HepG2 (cell line): Measurements from ENCODE around the gene FASTKD1. TPM values are rescaled to one million over a fixed set of nuclear protein-coding genes. Genes with fewer than 3 reads are reported as not detected.
A peak's percentile ranks its signal among the peaks of the same experiment; 100 is the strongest.

Experiments used
- ATAC-seq: fragments of 200-7000 bp; cut with Tn5 transposase; 3 replicates; pipeline ENCODE4 v1.9.1; 2020; ENCODE audit warnings: mild to moderate bottlenecking, moderate library complexity
- BruUV-seq: library from RNA; stranded (reverse); fragments of 400-500 nt; replicated peaks from 2 replicates; lab custom pipeline; 2021; lab: Mats Ljungman, UMichigan
- CTCF ChIA-PET: fragments of 300-600 bp; formaldehyde crosslinking; extraction: SDS; loops from one replicate; lab custom pipeline; 2021; ENCODE audit warnings: low total read pairs, inconsistent platforms, low intra/inter-chr PET ratio; lab: Yijun Ruan, JAX
- POLR2A ChIA-PET: fragments of 350-600 bp; sonication (Branson Sonifier 250); formaldehyde crosslinking; loops from one replicate; lab custom pipeline; 2020; ENCODE audit warnings: antibody characterized with exemption, inconsistent platforms; lab: Yijun Ruan, JAX
- DNase-seq: peaks from one replicate; pipeline ENCODE4 v3.0.0-alpha.2; 2015; ENCODE audit warnings: low spot score
- FAIRE-seq: peaks from 3 replicates; lab custom pipeline; 2011; peaks lifted over from hg19 to GRCh38; lab: Jason Lieb, UNC
- H2AFZ ChIP-seq: one replicate; pipeline ENCODE4 v1.6.1; 2011; ENCODE audit warnings: low read length, inconsistent platforms
- H3K27ac ChIP-seq: fragments of 300-600 bp; 3 replicates; pipeline ENCODE4 v1.8.0; 2011; ENCODE audit warnings: mixed run types, mild to moderate bottlenecking, mixed read lengths, low read length, inconsistent platforms; ENCODE audit not compliant: insufficient read depth; ENCODE audit errors: extremely low read length
- H3K27me3 ChIP-seq, 2 experiments: fragments of 200-600 bp in 1 of 2; 2 replicates in 1 of 2; 3 replicates in 1 of 2; pipeline versions ENCODE4 v1.6.0 to v1.8.0; 2011; ENCODE audit warnings: low read length in 2 of 2, mild to moderate bottlenecking in 2 of 2, moderate library complexity in 2 of 2, inconsistent platforms in 1 of 2; ENCODE audit not compliant: insufficient read depth in 2 of 2, control insufficient read depth in 1 of 2
- H3K36me3 ChIP-seq, 2 experiments: fragments of 200-600 bp in 1 of 2; replicated peaks in 1 of 2; 2 replicates in 1 of 2; 3 replicates in 1 of 2; pipeline versions ENCODE4 v1.5.1 to v1.8.0; 2011; ENCODE audit warnings: low read length in 2 of 2, inconsistent platforms in 1 of 2; ENCODE audit not compliant: insufficient read depth in 2 of 2, control insufficient read depth in 1 of 2
- H3K4me1 ChIP-seq: 2 replicates; pipeline ENCODE4 v1.5.1; 2012; ENCODE audit warnings: low read length, inconsistent platforms; ENCODE audit not compliant: insufficient read depth
- H3K4me2 ChIP-seq: 2 replicates; pipeline ENCODE4 v1.6.0; 2011; ENCODE audit warnings: low read depth, low read length, inconsistent platforms
- H3K4me3 ChIP-seq, 3 experiments: fragments of 200-600 bp in 1 of 3; sonication (generic), shearing (Covaris generic) in 1 of 3; replicated peaks in 1 of 3; 2 replicates each; pipeline ENCODE4 v1.5.1; 2011 to 2016; ENCODE audit warnings: low read length in 3 of 3, inconsistent platforms in 2 of 3, low read depth in 2 of 3, mild to moderate bottlenecking in 2 of 3, control low read depth in 1 of 3, mixed read lengths in 1 of 3; ENCODE audit not compliant: insufficient read depth in 1 of 3
- H3K79me2 ChIP-seq: one replicate; pipeline ENCODE4 v1.6.1; 2011; ENCODE audit warnings: low read length, inconsistent platforms; ENCODE audit not compliant: insufficient read depth
- H3K9ac ChIP-seq: 2 replicates; pipeline ENCODE4 v1.6.0; 2011; ENCODE audit warnings: mild to moderate bottlenecking, low read depth, low read length, inconsistent platforms; ENCODE audit not compliant: insufficient read depth
- H3K9me3 ChIP-seq: 2 replicates; pipeline ENCODE4 v1.5.1; 2012; ENCODE audit warnings: mild to moderate bottlenecking, low read length
- H4K20me1 ChIP-seq: 2 replicates; pipeline ENCODE4 v1.6.0; 2011; ENCODE audit warnings: inconsistent platforms, mild to moderate bottlenecking, low read length, moderate library complexity; ENCODE audit not compliant: insufficient read depth
- GTF2F1 ChIP-seq: fragments of 150-350 bp; IDR thresholded peaks from 2 replicates; pipeline ENCODE4 v1.6.1; 2014; ENCODE audit warnings: low read length
- HOXA5 ChIP-seq: sonication (generic); formaldehyde crosslinking; IDR thresholded peaks from 2 replicates; pipeline ENCODE4 v1.4.0; 2020; ENCODE audit warnings: missing genetic modification reagents
- NBN ChIP-seq: fragments of 450-650 bp; conservative IDR thresholded peaks from 2 replicates; pipeline ENCODE4 v1.6.1; 2017
- NR1H2 ChIP-seq: sonication (generic); formaldehyde crosslinking; IDR thresholded peaks from 2 replicates; pipeline ENCODE4 v1.8.1; 2022; ENCODE audit warnings: low read depth, missing genetic modification reagents, borderline replicate concordance
- PAX8 ChIP-seq: sonication (generic); formaldehyde crosslinking; IDR thresholded peaks from 2 replicates; pipeline ENCODE4 v1.8.0; 2022; ENCODE audit warnings: mild to moderate bottlenecking, missing genetic modification reagents, borderline replicate concordance
- SAP130 ChIP-seq: IDR thresholded peaks from 2 replicates; pipeline ENCODE4 v1.6.1; 2016; ENCODE audit warnings: low read depth
- SMARCC2 ChIP-seq: fragments of 450-650 bp; IDR thresholded peaks from 2 replicates; pipeline ENCODE4 v1.6.1; 2017; ENCODE audit warnings: antibody characterized with exemption, mild to moderate bottlenecking
- SNRNP70 ChIP-seq: fragments of 200-400 bp; formaldehyde crosslinking; IDR thresholded peaks from 2 replicates; pipeline ENCODE4 v1.6.1; 2017; ENCODE audit warnings: mild to moderate bottlenecking, low read depth, low read length, moderate library complexity
- ZNF430 ChIP-seq: sonication (generic); formaldehyde crosslinking; IDR thresholded peaks from 2 replicates; pipeline ENCODE4 v1.9.0; 2021; ENCODE audit warnings: mild to moderate bottlenecking, missing genetic modification reagents
- ZNF574 ChIP-seq: sonication (generic); formaldehyde crosslinking; IDR thresholded peaks from 2 replicates; pipeline ENCODE4 v1.4.0; 2020; ENCODE audit warnings: missing genetic modification reagents
- ZNF652 ChIP-seq: IDR thresholded peaks from 2 replicates; pipeline ENCODE4 v1.6.1; 2016; ENCODE audit warnings: low read depth, borderline replicate concordance
- ZNF674 ChIP-seq: sonication (generic); formaldehyde crosslinking; IDR thresholded peaks from 2 replicates; pipeline ENCODE4 v1.5.0; 2020; ENCODE audit warnings: low read depth, mild to moderate bottlenecking, missing genetic modification reagents
- ZNF768 ChIP-seq: sonication (generic); formaldehyde crosslinking; IDR thresholded peaks from 2 replicates; pipeline ENCODE4 v1.4.0; 2020; ENCODE audit warnings: missing genetic modification reagents
- ZNF878 ChIP-seq: sonication (generic); formaldehyde crosslinking; IDR thresholded peaks from 2 replicates; pipeline ENCODE4 v1.8.1; 2023; ENCODE audit warnings: mild to moderate bottlenecking, missing genetic modification reagents, moderate library complexity
- WGBS: methylation state at CpG from one replicate; pipeline ENCODE4 v1.1.6; 2017; ENCODE audit warnings: low lambda C conversion rate; 5-methylcytosine and 5-hydroxymethylcytosine counted together
- in situ Hi-C: cut with HindIII; loops from 2 replicates; pipeline ENCODE4 v1.10.0; 2017; ENCODE audit warnings: low pct_unique_long_range_greater_than_20kb; ENCODE audit not compliant: extremely low pct_ligation_motif_present
- intact Hi-C: fragments of 100-400 bp; cut with micrococcal nuclease; formaldehyde crosslinking; loops from one replicate; pipeline ENCODE4 v1.10.0; 2022; ENCODE audit not compliant: unreplicated experiment
- polyA plus RNA-seq, 8 experiments: library from polyadenylated mRNA; depleted of rRNA in 3 of 8; stranded (reverse) in 7 of 8; unstranded in 1 of 8; fragments of >200 nt; fragmentation: Illumina TruSeq in 4 of 8; extraction: Trizol in 4 of 8; gene quantifications; 2 replicates each; pipeline versions ENCODE4 v1.2.1 to v1.2.3, GENCODE V29; 2011 to 2016; ENCODE audit warnings: low read depth in 4 of 8, missing spikeins in 1 of 8, mixed read lengths in 1 of 8; ENCODE audit not compliant: insufficient read depth in 1 of 8
- total RNA-seq, 5 experiments: library from RNA; depleted of rRNA; stranded (reverse); fragments of >200 nt; fragmentation: Illumina TruSeq; extraction: Trizol; gene quantifications; 2 replicates each; pipeline ENCODE4 v1.2.3, GENCODE V29; 2016; ENCODE audit warnings: low read depth in 1 of 5

FASTKD1 gene
- total and polyA plus RNA-seq, 2 of the 13 experiments (the other 11 are each of a cell fraction or from before 2014, with no cell fraction given), result 35.0 to 38.0 TPM

GRCh38 chr2:169572189-169572588, 1.5 kb downstream of the FASTKD1 start:
- Histone ChIP-seq H3K4me3 (peak overlapping the region in 2 of 3 experiments; percentile 84 to 86; a peak in 2 of 6 replicates), H3K9ac (no peak overlapping the region), H3K27ac (no peak overlapping the region)
- FAIRE-seq, result no peak
- in situ Hi-C loops, result no loop called here
- TF ChIP-seq ZNF574 (CRISPR knock-in tag), result no peak
- no peak for TF ChIP-seq SAP130 (CRISPR knock-in tag)
- no peak for TF ChIP-seq ZNF878 (CRISPR knock-in tag)
- no peak for TF ChIP-seq SNRNP70
- TF ChIP-seq NR1H2 (CRISPR knock-in tag), result no peak
- no peak for TF ChIP-seq SMARCC2
- TF ChIP-seq ZNF430 (CRISPR knock-in tag), result no peak
- no peak for TF ChIP-seq GTF2F1
- no peak for TF ChIP-seq ZNF768 (CRISPR knock-in tag)
- no peak for TF ChIP-seq HOXA5
- no peak for TF ChIP-seq ZNF652
- TF ChIP-seq NBN, result no peak
- TF ChIP-seq ZNF674 (CRISPR knock-in tag), result no peak
- TF ChIP-seq PAX8 (CRISPR knock-in tag), result no peak
- TF ChIP-seq, all 625 proteins: peak for 0
- no peak for ATAC-seq
- Histone ChIP-seq H3K4me1 (peaks cover 22% of the 10 kb centered on the region), H2AFZ (no peak overlapping the region), H3K36me3 (no peaks in the 10 kb centered on the region; a peak in 1 of 5 replicates), H4K20me1 (no peaks in the 10 kb centered on the region), H3K79me2 (peaks cover 24% of the 10 kb centered on the region), H3K27me3 (no peaks in the 10 kb centered on the region; a peak in 1 of 5 replicates), H3K4me2 (peak overlapping the region; percentile 93), H3K9me3 (no peaks in the 10 kb centered on the region)
- intact Hi-C loops, result loop anchor here (5.0 kb wide), 2 partner anchors 95 to 110 kb away; partner anchors contain the start of gene BBS5
- no peak for DNase-seq
- WGBS, result 44% methylated on average over 1 of the region's 1 CpG
- ChIA-PET POLR2A (interaction anchor here (3.5 kb wide), 1 partner anchor 12 kb away, joined by 21 read pairs; the partner anchor contains the start of gene PPIG), CTCF (no interaction called here)
- BruUV-seq, result no TSS peak
